Skeletal muscle tissue (tissue), 4 donors: ENCODE results near the gene HSPB6. TPM values are rescaled to one million over a fixed set of nuclear protein-coding genes. Genes with fewer than 3 reads are reported as not detected.
A peak's percentile ranks its signal among the peaks of the same experiment; 100 is the strongest.

Experiments
- H3K27ac ChIP-seq: one replicate; pipeline ENCODE4 v1.7.0; 2013; ENCODE audit warnings: mild to moderate bottlenecking, low read depth, low read length, inconsistent platforms
- H3K27me3 ChIP-seq, 3 donors: one replicate each; pipeline ENCODE4 v1.7.0; 2013; ENCODE audit warnings: low read length in 3 of 3; ENCODE audit not compliant: control insufficient read depth in 3 of 3, insufficient read depth in 3 of 3
- H3K36me3 ChIP-seq, 3 donors: one replicate each; pipeline ENCODE4 v1.7.0; 2013; ENCODE audit warnings: low read length in 3 of 3; ENCODE audit not compliant: control insufficient read depth in 3 of 3, insufficient read depth in 3 of 3
- H3K4me1 ChIP-seq, 3 donors: one replicate each; pipeline ENCODE4 v1.7.0; 2013; ENCODE audit warnings: low read length in 3 of 3, mild to moderate bottlenecking in 3 of 3; ENCODE audit not compliant: control insufficient read depth in 3 of 3, insufficient read depth in 3 of 3
- H3K4me3 ChIP-seq, 3 donors: one replicate each; pipeline ENCODE4 v1.7.0; 2013; ENCODE audit warnings: low read length in 3 of 3
- H3K9ac ChIP-seq, 3 donors: one replicate each; pipeline ENCODE4 v1.7.0; 2013; ENCODE audit warnings: low read length in 3 of 3, mild to moderate bottlenecking in 3 of 3, moderate library complexity in 2 of 3, low read depth in 1 of 3
- H3K9me3 ChIP-seq, 3 donors: one replicate each; pipeline ENCODE4 v1.7.0; 2013; ENCODE audit warnings: low read length in 3 of 3; ENCODE audit not compliant: control insufficient read depth in 3 of 3
- total RNA-seq: library from RNA; depleted of rRNA; stranded (reverse); fragments of >200 nt; gene quantifications from one replicate; pipeline ENCODE4 v1.2.3, GENCODE V29; 2014
- donor health status: Osteomylitis.

The HSPB6 gene
- total RNA-seq, 1 donor from 2014 or later, result 52.7 TPM

GRCh38 chr19:35739275-35740107, 17.3 kb downstream of the HSPB6 start:
- peak overlapping the region; percentile 87 for H3K27ac ChIP-seq
- H3K9me3 ChIP-seq, result no peaks in the 10 kb centered on the region
- peaks cover 14 to 39% (median 27%) of the 10 kb centered on the region in 3 donors for H3K4me1 ChIP-seq
- no peaks in the 10 kb centered on the region for H3K27me3 ChIP-seq
- peaks cover 45 to 55% (median 54%) of the 10 kb centered on the region in 3 donors for H3K36me3 ChIP-seq
- H3K9ac ChIP-seq, result peak overlapping the region; percentile 30 to 87 (median 79)
- H3K4me3 ChIP-seq, result peak overlapping the region; percentile 85 to 88 (median 86)

GRCh38 chr19:35738887-35739229, 18.0 kb downstream of the HSPB6 start:
- peaks cover 7 to 32% (median 20%) of the 10 kb centered on the region in 3 donors for H3K4me1 ChIP-seq
- no peak overlapping the region for H3K27ac ChIP-seq
- H3K27me3 ChIP-seq, result no peaks in the 10 kb centered on the region
- H3K9me3 ChIP-seq, result no peaks in the 10 kb centered on the region
- no peak overlapping the region for H3K4me3 ChIP-seq
- H3K9ac ChIP-seq, result no peak overlapping the region
- H3K36me3 ChIP-seq, result peaks cover 51 to 60% (median 58%) of the 10 kb centered on the region in 3 donors

GRCh38 chr19:35738021-35738886, 18.6 kb downstream of the HSPB6 start:
- H3K9ac ChIP-seq, result no peak overlapping the region
- no peak overlapping the region for H3K27ac ChIP-seq
- H3K36me3 ChIP-seq, result peaks cover 56 to 63% (median 60%) of the 10 kb centered on the region in 3 donors
- no peak overlapping the region for H3K4me3 ChIP-seq
- peaks cover 7 to 29% (median 18%) of the 10 kb centered on the region in 3 donors for H3K4me1 ChIP-seq
- no peaks in the 10 kb centered on the region for H3K27me3 ChIP-seq
- H3K9me3 ChIP-seq, result no peaks in the 10 kb centered on the region

GRCh38 chr19:35736913-35737886, 19.6 kb downstream of the HSPB6 start:
- no peak overlapping the region for H3K27ac ChIP-seq
- H3K4me3 ChIP-seq, result no peak overlapping the region
- H3K9ac ChIP-seq, result no peak overlapping the region
- H3K4me1 ChIP-seq, result peaks cover 7 to 22% (median 14%) of the 10 kb centered on the region in 3 donors
- no peaks in the 10 kb centered on the region for H3K9me3 ChIP-seq
- peaks cover 49 to 59% (median 57%) of the 10 kb centered on the region in 3 donors for H3K36me3 ChIP-seq
- no peaks in the 10 kb centered on the region for H3K27me3 ChIP-seq

- Histone ChIP-seq H3K9ac (no peak overlapping the region), H3K9me3 (no peaks in the 10 kb centered on the region), H3K4me3 (no peak overlapping the region), H3K4me1 (peaks cover 4 to 10% (median 4%) of the 10 kb centered on the region in 3 donors), H3K27me3 (no peaks in the 10 kb centered on the region), H3K27ac (no peak overlapping the region), H3K36me3 (peaks cover 69 to 78% (median 76%) of the 10 kb centered on the region in 3 donors)
Observed at GRCh38 chr19:35734889-35735288, 21.9 kb downstream of the HSPB6 start.

GRCh38 chr19:35734273-35734672, 22.6 kb downstream of the HSPB6 start:
- Histone ChIP-seq H3K9me3 (no peaks in the 10 kb centered on the region), H3K4me1 (peaks cover 0 to 4% (median 0%) of the 10 kb centered on the region in 3 donors), H3K36me3 (peaks cover 75 to 84% (median 82%) of the 10 kb centered on the region in 3 donors), H3K9ac (peak overlapping the region in 1 of 3 donors; percentile 16), H3K4me3 (no peak overlapping the region), H3K27me3 (no peaks in the 10 kb centered on the region), H3K27ac (no peak overlapping the region)

- H3K27me3 ChIP-seq, result no peaks in the 10 kb centered on the region
- no peak overlapping the region for H3K4me3 ChIP-seq
- no peaks in the 10 kb centered on the region for H3K9me3 ChIP-seq
- H3K9ac ChIP-seq, result no peak overlapping the region
- H3K36me3 ChIP-seq, result peaks cover 78 to 86% (median 85%) of the 10 kb centered on the region in 3 donors
- no peaks in the 10 kb centered on the region for H3K4me1 ChIP-seq
- no peak overlapping the region for H3K27ac ChIP-seq
Observed at GRCh38 chr19:35733180-35734125, 23.4 kb downstream of the HSPB6 start.

GRCh38 chr19:35732540-35733179, 24.2 kb downstream of the HSPB6 start:
- H3K9me3 ChIP-seq, result no peaks in the 10 kb centered on the region
- peaks cover 78 to 86% (median 85%) of the 10 kb centered on the region in 3 donors for H3K36me3 ChIP-seq
- no peak overlapping the region for H3K27ac ChIP-seq
- no peak overlapping the region for H3K9ac ChIP-seq
- no peak overlapping the region for H3K4me3 ChIP-seq
- H3K4me1 ChIP-seq, result no peaks in the 10 kb centered on the region
- H3K27me3 ChIP-seq, result no peaks in the 10 kb centered on the region
